Mucosa of descending colon (tissue), 3 donors: ENCODE data around the gene NOB1. TPM values are rescaled to one million over a fixed set of nuclear protein-coding genes. Genes with fewer than 3 reads are reported as not detected.
"Not testable (repeated sequence)": the region's sequence is repeated elsewhere in the genome, so short reads cannot be mapped to it uniquely, and the experiment has no call there.

Experiments used
- ATAC-seq: fragments of 200-7000 bp; cut with Tn5 transposase; one replicate; pipeline ENCODE4 v1.9.1; 2020; ENCODE audit warnings: mild to moderate bottlenecking, moderate library complexity
- DNase-seq, 3 donors: peaks; one replicate each; pipeline ENCODE4 v3.0.0-alpha.2; 2020
- H3K36me3 ChIP-seq: fragments of 200-600 bp; one replicate; pipeline ENCODE4 v1.8.0; 2021; ENCODE audit warnings: low read depth, mild to moderate bottlenecking
- H3K4me1 ChIP-seq: fragments of 200-600 bp; one replicate; pipeline ENCODE4 v1.8.0; 2021; ENCODE audit warnings: low read depth, mild to moderate bottlenecking
- H3K4me3 ChIP-seq: fragments of 200-600 bp; one replicate; pipeline ENCODE4 v1.8.0; 2021; ENCODE audit warnings: mild to moderate bottlenecking
- H3K9me3 ChIP-seq: fragments of 200-600 bp; one replicate; pipeline ENCODE4 v1.8.0; 2021; ENCODE audit warnings: mild to moderate bottlenecking
- intact Hi-C, 2 donors: fragments of 100-400 bp; cut with DNase I in 1 of 2; cut with micrococcal nuclease in 1 of 2; formaldehyde crosslinking; loops; one replicate each; pipeline versions ENCODE4 v1.11.0 to v1.11.1; 2022; cut with DNase I, micrococcal nuclease
- total RNA-seq, 3 donors: library from RNA; stranded (reverse); fragmentation: NEBNext Ultra II Directional in 2 of 3; extraction: Animal tissue kit (Norgen Biotek cat#: 25700) in 2 of 3; gene quantifications; one replicate each; pipeline versions ENCODE4 v1.2.1 to v1.2.4, GENCODE V29; 2021 to 2023
- TF ChIP-seq, protein P1 (sequence below): fragments of 200-600 bp; IDR thresholded peaks from one replicate; pipeline ENCODE4 v1.8.0; 2022; ENCODE audit warnings: antibody characterized with exemption, mild to moderate bottlenecking
- donor health status: DM: no; HTN: no; CAD: no; lungs with moderate emphysema.
- donor health status: DM: no; HTN: no; CAD: no.
- donor health status: DM: no; HTN: yes; CAD: no.

The NOB1 gene
- total RNA-seq, 3 donors from 2014 or later: 36.1 to 38.9 (median 36.4) TPM

GRCh38 chr16:69767459-69768229 is 12.9 kb upstream of the NOB1 start:
- ATAC-seq (peak; percentile 13), DNase-seq (no peak)
- no peaks in the 10 kb centered on the region for H3K9me3 ChIP-seq
- intact Hi-C loops: no loop called here
- H3K4me3 ChIP-seq: no peak overlapping the region
- H3K36me3 ChIP-seq: no peaks in the 10 kb centered on the region
- TF ChIP-seq, protein P1, sequence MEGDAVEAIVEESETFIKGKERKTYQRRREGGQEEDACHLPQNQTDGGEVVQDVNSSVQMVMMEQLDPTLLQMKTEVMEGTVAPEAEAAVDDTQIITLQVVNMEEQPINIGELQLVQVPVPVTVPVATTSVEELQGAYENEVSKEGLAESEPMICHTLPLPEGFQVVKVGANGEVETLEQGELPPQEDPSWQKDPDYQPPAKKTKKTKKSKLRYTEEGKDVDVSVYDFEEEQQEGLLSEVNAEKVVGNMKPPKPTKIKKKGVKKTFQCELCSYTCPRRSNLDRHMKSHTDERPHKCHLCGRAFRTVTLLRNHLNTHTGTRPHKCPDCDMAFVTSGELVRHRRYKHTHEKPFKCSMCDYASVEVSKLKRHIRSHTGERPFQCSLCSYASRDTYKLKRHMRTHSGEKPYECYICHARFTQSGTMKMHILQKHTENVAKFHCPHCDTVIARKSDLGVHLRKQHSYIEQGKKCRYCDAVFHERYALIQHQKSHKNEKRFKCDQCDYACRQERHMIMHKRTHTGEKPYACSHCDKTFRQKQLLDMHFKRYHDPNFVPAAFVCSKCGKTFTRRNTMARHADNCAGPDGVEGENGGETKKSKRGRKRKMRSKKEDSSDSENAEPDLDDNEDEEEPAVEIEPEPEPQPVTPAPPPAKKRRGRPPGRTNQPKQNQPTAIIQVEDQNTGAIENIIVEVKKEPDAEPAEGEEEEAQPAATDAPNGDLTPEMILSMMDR: no peak
- H3K4me1 ChIP-seq: peaks cover 12% of the 10 kb centered on the region

DNA sequence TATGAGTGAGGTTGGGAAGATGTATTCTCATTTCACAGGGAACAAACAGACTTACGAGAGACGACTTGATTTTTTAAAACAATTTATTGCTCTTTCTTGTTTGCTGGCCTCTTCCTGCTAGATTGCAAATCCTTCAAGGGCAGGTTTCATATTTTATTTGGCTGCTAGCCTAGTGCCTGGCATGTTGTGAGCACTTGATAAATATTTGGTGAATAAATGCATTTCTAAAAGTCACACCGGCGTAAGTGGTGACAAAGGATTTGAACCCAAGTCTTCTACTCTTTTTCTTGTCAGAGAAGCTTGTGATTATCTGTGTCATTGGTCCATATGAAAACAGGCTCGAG is 8.8 kb upstream of the NOB1 start:
- intact Hi-C loops: no loop called here
- H3K9me3 ChIP-seq: no peaks in the 10 kb centered on the region
- no peak overlapping the region for H3K4me3 ChIP-seq
- TF ChIP-seq, protein P1: no peak
- DNase-seq: no peak
- H3K36me3 ChIP-seq: no peaks in the 10 kb centered on the region
- peak; percentile 6 for ATAC-seq
- peaks cover 5% of the 10 kb centered on the region for H3K4me1 ChIP-seq

GRCh38 chr16:69762814-69763598 is 8.3 kb upstream of the NOB1 start:
- peak in 1 of 3 donors; percentile 47 for DNase-seq
- ATAC-seq: peak; percentile 77
- Histone ChIP-seq H3K4me1 (peaks cover 5% of the 10 kb centered on the region), H3K4me3 (peak overlapping the region; percentile 65), H3K36me3 (no peaks in the 10 kb centered on the region), H3K9me3 (no peaks in the 10 kb centered on the region)
- intact Hi-C loops: no loop called here
- TF ChIP-seq, protein P1: no peak

DNA sequence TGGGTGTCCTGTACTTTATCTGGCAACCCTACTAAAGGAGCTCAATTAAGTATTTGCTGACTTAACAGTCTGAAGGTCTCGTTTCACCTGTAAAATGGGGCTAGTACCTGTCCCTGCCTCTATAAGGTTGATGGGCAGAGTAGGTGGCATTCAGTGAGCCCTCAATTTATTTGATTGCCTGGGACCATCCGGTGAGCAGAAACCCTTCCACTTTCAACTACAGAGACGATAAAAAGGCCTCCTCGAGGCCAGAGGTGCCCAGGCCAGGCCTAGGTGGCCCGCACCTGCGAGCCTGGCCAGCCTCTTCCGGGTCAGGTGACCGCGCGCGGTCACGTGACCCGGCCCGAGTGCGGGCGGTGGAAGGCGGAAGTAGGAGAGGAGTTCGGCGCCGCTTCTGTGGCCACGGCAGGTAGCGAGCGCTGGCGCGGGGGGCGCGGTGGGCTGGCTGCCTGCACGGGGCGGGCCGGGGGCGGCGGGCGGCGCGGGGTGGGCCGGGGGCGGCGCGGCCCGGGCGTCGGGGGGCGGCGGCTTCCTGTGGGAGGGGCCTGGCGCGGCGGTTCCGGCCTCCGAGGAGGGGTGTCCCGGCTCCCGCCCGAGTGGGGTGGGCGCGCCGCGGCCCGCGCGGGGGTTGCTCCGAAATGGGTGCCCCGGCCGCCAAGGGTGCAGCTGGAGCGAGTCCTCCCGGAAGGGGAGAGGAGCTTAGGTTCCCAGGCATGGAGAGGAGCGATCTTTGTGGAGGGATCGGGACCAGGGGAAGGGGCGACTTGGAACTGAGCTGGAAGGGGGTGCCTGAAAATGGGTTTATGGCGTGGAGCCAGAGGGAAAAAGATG is 7.5 kb upstream of the NOB1 start, which contains the start of gene WWP2:
Gene WWP2 (plus strand): TSS at position 350 of the 831 bp plus-strand sequence. CDS start 24,679 bp downstream, outside the sequence.
- ATAC-seq (peak; percentile 85), DNase-seq (peak; percentile 80 to 88 (median 86))
- Histone ChIP-seq H3K4me1 (peaks cover 5% of the 10 kb centered on the region), H3K4me3 (peak within 1 kb of the TSS; percentile 65), H3K36me3 (no peaks in the 10 kb centered on the region), H3K9me3 (no peaks in the 10 kb centered on the region)
- intact Hi-C loops: no loop called here
- TF ChIP-seq, protein P1: no peak

GRCh38 chr16:69757375-69757774 is 2.6 kb upstream of the NOB1 start:
- intact Hi-C loops, H3K36me3 ChIP-seq, DNase-seq, H3K4me3 ChIP-seq, ATAC-seq, H3K9me3 ChIP-seq: not testable (repeated sequence)
- peaks cover 19% of the 10 kb centered on the region for H3K4me1 ChIP-seq
